ENCODE measurements around the gene TMEM40. TPM values are rescaled to one million over a fixed set of nuclear protein-coding genes. Genes with fewer than 3 reads are reported as not detected.
"Not testable (repeated sequence)": the region's sequence is repeated elsewhere in the genome, so short reads cannot be mapped to it uniquely, and the experiment has no call there.

TMEM40 gene
- total and polyA plus RNA-seq, 9 donors, result 0.11 to 0.80 (median 0.20) TPM; not detected in 6

- WGBS, 3 donors, result 80 to 85% (median 81%) methylated on average over 4 of the region's 4 CpGs
- intact Hi-C loops (cut with DNase I), result no loop called here
Observed at GRCh38 chr3:12785096-12785495, 26.0 kb upstream of the TMEM40 start.

DNA sequence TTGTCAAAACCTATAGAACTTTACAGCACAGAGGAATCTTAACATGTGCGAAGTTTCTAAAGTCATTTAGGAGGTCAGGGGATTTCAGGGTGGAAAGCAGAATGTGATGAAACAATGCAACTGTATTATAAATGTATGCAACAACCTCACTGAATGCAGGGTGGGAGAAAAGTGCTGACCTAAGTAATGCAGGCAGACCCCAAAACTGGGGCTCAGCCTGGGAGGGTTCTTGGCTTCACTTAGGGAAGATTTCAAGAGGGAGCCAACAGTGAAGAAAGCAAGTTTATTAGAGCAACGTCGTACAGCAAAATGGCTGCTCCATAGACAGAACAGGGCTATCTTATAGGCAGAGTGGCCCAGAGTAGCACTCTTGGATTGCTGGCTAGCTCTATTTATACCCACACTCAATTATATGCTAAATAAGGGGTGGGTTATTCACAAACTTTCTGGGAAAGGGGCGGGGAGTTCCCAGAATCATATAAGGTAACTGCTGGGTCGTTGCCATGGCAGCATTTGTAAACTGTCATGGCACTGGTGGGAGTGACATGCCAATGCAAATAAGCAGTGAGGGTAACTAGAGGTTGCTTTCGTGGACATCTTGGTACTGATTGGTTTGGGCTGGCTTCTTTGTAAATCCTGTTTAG lies 23.2 kb upstream of the TMEM40 start:
- WGBS, 3 donors, result 76 to 78% (median 77%) methylated on average over 6 of the region's 6 CpGs

More at GRCh38 chr3:12785096-12785495, 26.0 kb upstream of the TMEM40 start:
- Histone ChIP-seq H3K27me3 (no peaks in the 10 kb centered on the region), H3K36me3 (no peaks in the 10 kb centered on the region), H3K4me1 (ENCODE audit: insufficient read depth) (no peaks in the 10 kb centered on the region), H3K27ac (no peak overlapping the region), H3K4me3 (no peak overlapping the region), H3K9me3 (no peaks in the 10 kb centered on the region)
- DNase-seq, result no peak
- TF ChIP-seq EP300 (IDR thresholded peaks at IDR 0.05) (no peak), POLR2A (IDR thresholded peaks at IDR 0.05) (no peak)

GRCh38 chr3:12780751-12781150 lies 21.7 kb upstream of the TMEM40 start:
- DNase-seq, result no peak
- H3K27me3 ChIP-seq, result no peaks in the 10 kb centered on the region
- H3K27ac ChIP-seq, result no peak overlapping the region
- H3K36me3 ChIP-seq, result no peaks in the 10 kb centered on the region
- intact Hi-C loops (cut with DNase I), result no loop called here
- no peak overlapping the region for H3K4me3 ChIP-seq
- WGBS, 3 donors, result 8 to 25% (median 11%) methylated on average over 4 of the region's 4 CpGs
- TF ChIP-seq POLR2A (IDR thresholded peaks at IDR 0.05), result no peak
- no peaks in the 10 kb centered on the region for H3K9me3 ChIP-seq
- H3K4me1 ChIP-seq (ENCODE audit: insufficient read depth), result no peaks in the 10 kb centered on the region

More for the DNA sequence above, 23.2 kb upstream of the TMEM40 start:
- H3K4me3 ChIP-seq, result no peak overlapping the region
- no peaks in the 10 kb centered on the region for H3K36me3 ChIP-seq
- H3K27me3 ChIP-seq, result no peaks in the 10 kb centered on the region
- no peak overlapping the region for H3K27ac ChIP-seq
- no peak for DNase-seq
- no peaks in the 10 kb centered on the region for H3K4me1 ChIP-seq (ENCODE audit: insufficient read depth)
- TF ChIP-seq POLR2A (IDR thresholded peaks at IDR 0.05) (no peak), EP300 (IDR thresholded peaks at IDR 0.05) (no peak)
- TF ChIP-seq, protein P1, sequence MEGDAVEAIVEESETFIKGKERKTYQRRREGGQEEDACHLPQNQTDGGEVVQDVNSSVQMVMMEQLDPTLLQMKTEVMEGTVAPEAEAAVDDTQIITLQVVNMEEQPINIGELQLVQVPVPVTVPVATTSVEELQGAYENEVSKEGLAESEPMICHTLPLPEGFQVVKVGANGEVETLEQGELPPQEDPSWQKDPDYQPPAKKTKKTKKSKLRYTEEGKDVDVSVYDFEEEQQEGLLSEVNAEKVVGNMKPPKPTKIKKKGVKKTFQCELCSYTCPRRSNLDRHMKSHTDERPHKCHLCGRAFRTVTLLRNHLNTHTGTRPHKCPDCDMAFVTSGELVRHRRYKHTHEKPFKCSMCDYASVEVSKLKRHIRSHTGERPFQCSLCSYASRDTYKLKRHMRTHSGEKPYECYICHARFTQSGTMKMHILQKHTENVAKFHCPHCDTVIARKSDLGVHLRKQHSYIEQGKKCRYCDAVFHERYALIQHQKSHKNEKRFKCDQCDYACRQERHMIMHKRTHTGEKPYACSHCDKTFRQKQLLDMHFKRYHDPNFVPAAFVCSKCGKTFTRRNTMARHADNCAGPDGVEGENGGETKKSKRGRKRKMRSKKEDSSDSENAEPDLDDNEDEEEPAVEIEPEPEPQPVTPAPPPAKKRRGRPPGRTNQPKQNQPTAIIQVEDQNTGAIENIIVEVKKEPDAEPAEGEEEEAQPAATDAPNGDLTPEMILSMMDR (IDR thresholded peaks at IDR 0.05), result no peak
- intact Hi-C loops (cut with DNase I), result no loop called here
- no peaks in the 10 kb centered on the region for H3K9me3 ChIP-seq

DNA sequence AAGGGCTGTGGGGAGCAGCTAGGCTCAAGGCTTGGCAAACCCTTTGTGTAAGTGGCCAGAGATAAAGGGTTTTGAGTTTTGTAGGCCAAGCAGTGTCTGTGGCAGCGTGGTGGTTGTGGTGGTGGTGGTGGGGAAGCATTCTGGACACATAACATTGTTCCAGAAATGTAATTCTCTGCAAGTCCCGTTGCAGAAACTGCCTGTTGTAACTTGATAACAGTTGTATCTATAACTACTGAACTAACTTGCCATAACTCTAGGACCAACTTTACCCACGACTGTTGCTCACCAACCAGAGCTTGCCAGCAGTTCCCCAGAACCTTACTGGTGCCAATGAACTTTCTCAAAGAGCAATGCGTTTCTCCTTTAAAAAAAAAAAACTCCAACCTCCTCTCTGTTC lies 18.1 kb upstream of the TMEM40 start:
- Histone ChIP-seq H3K27ac (no peak overlapping the region), H3K36me3 (no peaks in the 10 kb centered on the region), H3K4me1 (ENCODE audit: insufficient read depth) (no peaks in the 10 kb centered on the region), H3K27me3 (no peaks in the 10 kb centered on the region), H3K4me3 (no peak overlapping the region), H3K9me3 (no peaks in the 10 kb centered on the region)
- intact Hi-C loops (cut with DNase I), result no loop called here
- WGBS, 3 donors, result 36 to 54% (median 52%) methylated on average over 4 of the region's 4 CpGs
- no peak for TF ChIP-seq EP300 (IDR thresholded peaks at IDR 0.05)
- no peak for DNase-seq

DNA sequence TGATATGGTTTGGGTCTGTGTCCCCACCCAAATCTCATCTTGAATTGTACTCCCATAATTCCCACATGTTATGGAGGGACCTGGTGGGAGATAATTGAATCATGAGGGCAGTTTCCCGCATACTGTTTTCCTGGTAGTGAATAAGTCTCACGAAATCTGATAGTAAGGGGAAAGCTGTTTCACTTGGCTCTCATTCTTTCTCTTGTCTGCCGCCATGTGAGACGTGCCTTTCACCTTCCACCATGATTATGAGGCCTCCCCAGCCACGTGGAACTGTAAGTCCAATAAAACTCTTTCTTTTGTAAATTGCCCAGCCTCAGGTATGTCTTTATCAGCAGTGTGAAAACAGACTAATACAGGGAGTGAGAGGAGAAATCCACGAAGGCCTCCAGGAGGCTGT lies 16.9 kb upstream of the TMEM40 start:
- intact Hi-C loops (cut with DNase I); H3K27ac ChIP-seq; H3K9me3 ChIP-seq; H3K4me1 ChIP-seq (ENCODE audit: insufficient read depth); H3K36me3 ChIP-seq; H3K27me3 ChIP-seq; DNase-seq; H3K4me3 ChIP-seq: not testable (repeated sequence)
- WGBS, 3 donors, result 81 to 84% (median 81%) methylated on average over 6 of the region's 6 CpGs

DNA sequence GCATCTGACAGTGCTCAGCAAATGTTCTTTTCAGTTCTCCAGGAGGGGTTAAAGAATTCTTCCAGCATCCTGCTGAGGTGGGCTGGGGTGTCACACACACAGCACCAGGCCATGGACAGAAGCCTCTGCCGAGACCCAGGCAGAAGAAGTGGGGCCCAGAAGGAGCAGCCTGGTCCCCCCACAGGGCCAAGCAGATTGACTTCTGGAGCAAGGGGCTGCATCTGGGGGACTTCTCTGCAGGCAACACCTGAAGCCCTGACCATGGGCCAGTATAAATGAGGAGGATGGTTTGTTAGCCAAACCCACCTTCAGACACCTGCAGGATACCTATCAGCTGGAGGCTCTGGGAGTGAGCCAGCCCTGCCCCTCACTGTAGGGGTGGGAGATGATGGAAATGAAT lies 16.2 kb upstream of the TMEM40 start:
- Histone ChIP-seq H3K27me3 (no peaks in the 10 kb centered on the region), H3K4me1 (ENCODE audit: insufficient read depth) (no peaks in the 10 kb centered on the region), H3K27ac (no peak overlapping the region), H3K4me3 (no peak overlapping the region), H3K9me3 (no peaks in the 10 kb centered on the region), H3K36me3 (no peaks in the 10 kb centered on the region)
- WGBS, 3 donors, result 57 to 73% (median 67%) methylated on average over 1 of the region's 1 CpG
- TF ChIP-seq, protein P1 (IDR thresholded peaks at IDR 0.05), result no peak
- TF ChIP-seq EP300 (IDR thresholded peaks at IDR 0.05) (no peak), POLR2A (IDR thresholded peaks at IDR 0.05) (no peak)
- intact Hi-C loops (cut with DNase I), result no loop called here
- no peak for DNase-seq
